Mononuclear cell (primary cell): ENCODE measurements around the gene SRSF8. TPM values are rescaled to one million over a fixed set of nuclear protein-coding genes. Genes with fewer than 3 reads are reported as not detected.

ENCODE experiments used
- H3K27me3 ChIP-seq: 2 replicates; pipeline ENCODE4 v1.6.0; 2011; ENCODE audit warnings: low read length, control low read depth; ENCODE audit not compliant: insufficient read depth
- H3K4me1 ChIP-seq: 2 replicates; pipeline ENCODE4 v1.5.1; 2011; ENCODE audit warnings: mild to moderate bottlenecking, low read length, control low read depth; ENCODE audit not compliant: insufficient read depth
- H3K4me3 ChIP-seq: 2 replicates; pipeline ENCODE4 v1.5.1; 2011; ENCODE audit warnings: mild to moderate bottlenecking, low read length, moderate library complexity
- H3K9me3 ChIP-seq: 2 replicates; pipeline ENCODE4 v1.5.1; 2011; ENCODE audit warnings: low read depth, mild to moderate bottlenecking, control low read depth, low read length
- total RNA-seq: library from RNA; depleted of rRNA; stranded (reverse); fragments of >200 nt; gene quantifications from one replicate; pipeline ENCODE4 v1.2.3, GENCODE V29; 2012

SRSF8 gene
- total RNA-seq, 1 donor = 43.7 TPM

DNA sequence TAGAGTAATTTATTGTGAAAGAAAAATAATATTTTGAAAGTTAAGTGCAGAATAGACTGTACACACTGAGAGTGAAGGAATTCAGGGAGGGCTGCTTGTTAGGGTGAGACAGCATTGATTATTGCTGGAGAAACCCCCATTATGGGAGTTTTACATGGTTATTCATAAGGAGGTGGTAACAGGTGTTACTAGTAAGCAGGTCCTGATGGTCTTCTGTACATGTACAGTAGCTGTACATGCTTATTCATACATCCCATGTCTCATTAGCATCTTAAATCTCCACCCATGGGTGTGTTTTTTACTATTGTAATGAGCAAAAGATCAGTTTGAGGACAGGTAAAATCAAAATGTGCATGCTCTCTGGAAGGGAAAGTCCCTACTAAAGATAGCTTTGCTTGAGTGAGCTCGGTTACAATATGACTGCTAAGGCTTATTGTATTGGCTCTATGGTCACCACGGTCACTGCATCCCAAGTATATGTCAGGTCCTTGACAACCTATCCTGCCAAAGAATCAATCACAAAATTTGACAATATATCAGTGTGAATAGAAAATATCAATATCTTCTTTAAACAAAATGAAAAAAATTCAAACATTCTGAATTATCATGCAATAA lies 11.3 kb upstream of the SRSF8 start:
- Histone ChIP-seq H3K4me3 (no peak overlapping the region), H3K27me3 (peaks cover 7% of the 10 kb centered on the region), H3K4me1 (no peaks in the 10 kb centered on the region), H3K9me3 (no peaks in the 10 kb centered on the region)

- peaks cover 7% of the 10 kb centered on the region for H3K27me3 ChIP-seq
- no peak overlapping the region for H3K4me3 ChIP-seq
- H3K9me3 ChIP-seq = no peaks in the 10 kb centered on the region
- no peaks in the 10 kb centered on the region for H3K4me1 ChIP-seq
Measured at GRCh38 chr11:95057959-95058358, 8.8 kb upstream of the SRSF8 start.

DNA sequence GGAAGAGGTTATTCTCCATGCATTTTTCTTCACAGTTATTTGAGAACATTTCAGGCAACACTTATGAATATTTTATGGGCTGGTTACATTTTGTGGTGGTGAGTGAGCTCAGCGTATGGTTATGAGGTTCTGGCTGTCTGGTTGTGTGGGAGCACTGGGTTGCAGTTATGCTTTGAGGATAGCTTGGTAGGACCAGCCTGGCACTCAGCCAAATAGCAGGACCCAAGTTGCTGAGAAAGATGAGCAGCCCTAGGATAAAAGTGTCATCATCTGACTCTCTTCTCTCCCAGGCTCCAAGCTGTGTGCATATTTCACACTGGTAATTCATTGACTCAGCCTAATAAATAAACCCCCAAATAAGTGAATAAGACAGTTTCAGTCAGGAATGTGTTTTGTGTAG lies 8.1 kb upstream of the SRSF8 start:
- Histone ChIP-seq H3K4me3 (no peak overlapping the region), H3K27me3 (peaks cover 7% of the 10 kb centered on the region), H3K4me1 (no peaks in the 10 kb centered on the region), H3K9me3 (no peaks in the 10 kb centered on the region)

DNA sequence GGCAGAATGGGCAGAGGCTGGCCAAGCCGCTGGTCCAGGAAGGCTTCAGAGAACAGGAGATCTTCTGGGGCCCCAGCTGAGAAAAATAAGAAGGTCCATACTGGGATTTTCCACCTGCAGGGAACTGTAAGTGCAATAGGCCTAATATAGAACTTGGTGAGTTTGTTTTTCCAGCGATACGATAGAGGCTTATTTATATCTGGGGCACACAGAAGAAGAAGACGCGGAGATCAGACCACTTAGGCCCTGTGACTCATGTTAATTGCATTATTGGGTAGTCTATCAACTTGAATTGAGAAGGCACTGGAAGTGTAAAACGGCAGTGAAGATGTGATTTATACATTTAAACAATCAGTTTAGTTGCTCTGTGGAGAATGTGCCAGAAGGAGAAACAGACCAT lies 7.7 kb upstream of the SRSF8 start:
- no peak overlapping the region for H3K4me3 ChIP-seq

GRCh38 chr11:95065336-95065735 lies 1.4 kb upstream of the SRSF8 start:
- no peaks in the 10 kb centered on the region for H3K27me3 ChIP-seq
- H3K4me1 ChIP-seq = peaks cover 18% of the 10 kb centered on the region
- no peak overlapping the region for H3K4me3 ChIP-seq
- H3K9me3 ChIP-seq = no peaks in the 10 kb centered on the region

More for the DNA sequence above, 7.7 kb upstream of the SRSF8 start:
- no peaks in the 10 kb centered on the region for H3K4me1 ChIP-seq
- peaks cover 5% of the 10 kb centered on the region for H3K27me3 ChIP-seq
- H3K9me3 ChIP-seq = no peaks in the 10 kb centered on the region

DNA sequence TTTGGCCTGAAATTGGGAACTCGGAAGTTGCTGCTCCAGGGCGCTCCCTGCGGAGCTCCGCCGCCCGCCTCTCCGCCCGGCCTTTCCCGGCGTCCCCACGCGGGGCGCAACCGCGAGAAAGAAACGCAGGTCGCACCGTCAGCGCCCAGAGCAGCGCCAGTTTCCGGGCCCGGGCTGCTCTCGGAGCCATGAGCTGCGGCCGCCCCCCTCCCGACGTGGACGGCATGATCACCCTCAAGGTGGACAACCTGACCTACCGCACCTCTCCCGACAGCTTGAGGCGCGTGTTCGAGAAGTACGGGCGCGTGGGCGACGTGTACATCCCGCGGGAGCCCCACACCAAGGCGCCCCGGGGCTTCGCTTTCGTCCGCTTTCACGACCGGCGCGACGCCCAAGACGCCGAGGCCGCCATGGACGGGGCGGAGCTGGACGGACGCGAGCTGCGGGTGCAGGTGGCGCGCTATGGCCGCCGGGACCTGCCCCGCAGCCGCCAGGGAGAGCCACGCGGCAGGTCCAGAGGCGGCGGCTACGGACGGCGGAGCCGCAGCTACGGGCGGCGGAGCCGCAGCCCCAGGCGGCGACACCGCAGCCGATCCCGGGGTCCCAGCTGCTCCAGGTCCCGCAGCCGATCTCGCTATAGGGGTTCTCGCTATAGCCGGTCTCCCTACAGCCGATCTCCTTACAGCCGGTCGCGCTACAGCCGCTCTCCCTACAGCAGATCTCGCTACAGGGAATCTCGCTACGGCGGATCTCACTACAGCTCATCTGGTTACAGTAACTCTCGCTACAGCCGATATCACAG lies 521 bp downstream of the SRSF8 start:
- H3K4me3 ChIP-seq = peak overlapping the region; percentile 68
- no peaks in the 10 kb centered on the region for H3K9me3 ChIP-seq
- H3K27me3 ChIP-seq = no peaks in the 10 kb centered on the region
- peaks cover 18% of the 10 kb centered on the region for H3K4me1 ChIP-seq

GRCh38 chr11:95067841-95068219 lies 1.1 kb downstream of the SRSF8 start:
- Histone ChIP-seq H3K4me1 (peaks cover 18% of the 10 kb centered on the region), H3K4me3 (peak overlapping the region; percentile 68), H3K27me3 (no peaks in the 10 kb centered on the region), H3K9me3 (no peaks in the 10 kb centered on the region)

DNA sequence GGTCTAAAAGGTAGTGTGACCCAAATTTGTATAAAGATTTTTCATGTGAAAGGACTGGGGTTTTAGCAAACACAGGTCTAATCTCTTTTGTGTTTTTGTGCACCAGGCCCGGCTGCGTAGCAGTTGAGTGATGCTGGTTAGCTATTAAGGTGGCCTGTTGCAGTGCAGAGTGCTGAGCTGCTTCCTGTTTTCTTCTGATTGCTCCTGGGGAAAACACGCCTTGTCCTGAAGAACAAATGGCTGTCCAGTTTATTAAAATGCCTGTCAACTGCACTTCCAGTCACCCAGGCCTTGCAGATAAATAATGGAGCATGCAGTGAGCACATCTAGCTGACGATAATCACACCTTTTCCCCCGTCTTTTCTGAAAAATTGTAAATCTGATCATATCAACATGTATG lies 1.8 kb downstream of the SRSF8 start:
- H3K4me1 ChIP-seq = peaks cover 18% of the 10 kb centered on the region
- H3K27me3 ChIP-seq = no peaks in the 10 kb centered on the region
- no peaks in the 10 kb centered on the region for H3K9me3 ChIP-seq
- peak overlapping the region; percentile 68 for H3K4me3 ChIP-seq

GRCh38 chr11:95070471-95070870 lies 3.8 kb downstream of the SRSF8 start:
- H3K27me3 ChIP-seq = no peaks in the 10 kb centered on the region
- H3K4me3 ChIP-seq = no peak overlapping the region
- peaks cover 18% of the 10 kb centered on the region for H3K4me1 ChIP-seq
- H3K9me3 ChIP-seq = no peaks in the 10 kb centered on the region

- Histone ChIP-seq H3K27me3 (no peaks in the 10 kb centered on the region), H3K4me3 (no peak overlapping the region), H3K4me1 (peaks cover 16% of the 10 kb centered on the region), H3K9me3 (no peaks in the 10 kb centered on the region)
Measured at GRCh38 chr11:95072948-95073347, 6.2 kb downstream of the SRSF8 start.

GRCh38 chr11:95074792-95075563 lies 8.3 kb downstream of the SRSF8 start:
- Histone ChIP-seq H3K9me3 (no peaks in the 10 kb centered on the region), H3K27me3 (peaks cover 5% of the 10 kb centered on the region), H3K4me1 (peaks cover 1% of the 10 kb centered on the region), H3K4me3 (no peak overlapping the region)

GRCh38 chr11:95076416-95076815 lies 9.7 kb downstream of the SRSF8 start:
- Histone ChIP-seq H3K4me1 (no peaks in the 10 kb centered on the region), H3K4me3 (no peak overlapping the region), H3K27me3 (peaks cover 5% of the 10 kb centered on the region), H3K9me3 (no peaks in the 10 kb centered on the region)

- peaks cover 5% of the 10 kb centered on the region for H3K27me3 ChIP-seq
- no peak overlapping the region for H3K4me3 ChIP-seq
- no peaks in the 10 kb centered on the region for H3K9me3 ChIP-seq
- H3K4me1 ChIP-seq = no peaks in the 10 kb centered on the region
Measured at GRCh38 chr11:95076981-95077380, 10.3 kb downstream of the SRSF8 start.

DNA sequence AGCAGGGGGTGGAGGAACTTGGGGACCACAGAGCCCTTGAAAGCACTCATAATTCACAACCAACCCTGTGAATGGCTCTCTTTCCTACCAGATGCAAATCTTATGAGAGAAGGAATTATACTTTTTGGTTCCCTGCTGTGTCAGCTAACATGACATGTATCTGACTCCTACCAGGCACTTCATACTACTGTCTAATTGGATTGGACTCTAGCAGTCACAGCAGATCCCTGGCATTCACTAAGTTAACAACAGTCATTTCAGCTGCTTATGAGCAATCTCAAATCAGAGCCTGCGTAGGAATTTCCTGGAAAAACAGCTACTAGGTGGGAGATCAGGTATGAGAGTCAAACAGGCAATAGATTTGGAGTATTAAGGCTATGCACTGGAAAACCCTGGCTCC lies 11.8 kb downstream of the SRSF8 start:
- no peaks in the 10 kb centered on the region for H3K4me1 ChIP-seq
- H3K9me3 ChIP-seq = no peaks in the 10 kb centered on the region
- peaks cover 5% of the 10 kb centered on the region for H3K27me3 ChIP-seq
- no peak overlapping the region for H3K4me3 ChIP-seq

- H3K4me1 ChIP-seq = no peaks in the 10 kb centered on the region
- no peak overlapping the region for H3K4me3 ChIP-seq
- H3K9me3 ChIP-seq = no peaks in the 10 kb centered on the region
- peaks cover 5% of the 10 kb centered on the region for H3K27me3 ChIP-seq
Measured at GRCh38 chr11:95081010-95081409, 14.3 kb downstream of the SRSF8 start.
